ENCODE measurements around the gene TLR7. TPM values are rescaled to one million over a fixed set of nuclear protein-coding genes. Genes with fewer than 3 reads are reported as not detected.

TLR7 gene
- total RNA-seq, 1 experiment from 2014 or later: not detected

- no peaks in the 10 kb centered on the region for H3K27me3 ChIP-seq (ENCODE audit: control insufficient read depth, insufficient read depth, low read length)
- TF ChIP-seq REST (IDR thresholded peaks at IDR 0.05; ENCODE audit: insufficient read depth in 1 of 2, low read depth in 2 of 2, low read length in 1 of 2) (no peak), POLR2AphosphoS5 (IDR thresholded peaks at IDR 0.05; ENCODE audit: low read depth, low read length) (no peak), SIN3A (IDR thresholded peaks at IDR 0.05; ENCODE audit: borderline replicate concordance, insufficient read depth, low read depth, low read length) (no peak), CTCF (IDR thresholded peaks at IDR 0.05) (no peak), TCF7L2 (IDR thresholded peaks at IDR 0.05; ENCODE audit: low read depth, low read length) (no peak)
- no peaks in the 10 kb centered on the region for H3K4me1 ChIP-seq (ENCODE audit: control insufficient read depth, insufficient read depth, low read length)
- H3K27ac ChIP-seq (ENCODE audit: low read length): no peak overlapping the region
- H3K4me3 ChIP-seq (ENCODE audit: low read depth in 2 of 2, low read length in 2 of 2): no peak overlapping the region
- H3K36me3 ChIP-seq (ENCODE audit: control insufficient read depth, insufficient read depth, low read length): no peaks in the 10 kb centered on the region
- intact Hi-C loops (cut with micrococcal nuclease; ENCODE audit: unreplicated experiment): no loop called here
- DNase-seq (ENCODE audit: low read depth, low spot score) (no peak), ATAC-seq (no peak)
- in situ Hi-C loops (cut with HindIII; ENCODE audit: low pct_unique_long_range_greater_than_20kb, low sequenced_read_pairs): no loop called here
- POLR2A ChIA-PET: no interaction called here
- H3K9me3 ChIP-seq (ENCODE audit: control insufficient read depth, insufficient read depth, low read depth, low read length): no peaks in the 10 kb centered on the region
- BruUV-seq (replicated peaks): no TSS peak
- CTCF ChIA-PET: no interaction called here
Measured at GRCh38 chrX:12920990-12921389, 54.1 kb downstream of the TLR7 start.

GRCh38 chrX:12921886-12922598 lies 55.2 kb downstream of the TLR7 start:
- Histone ChIP-seq H3K36me3 (ENCODE audit: control insufficient read depth, insufficient read depth, low read length) (no peaks in the 10 kb centered on the region), H3K4me3 (ENCODE audit: low read depth in 2 of 2, low read length in 2 of 2) (no peak overlapping the region), H3K4me1 (ENCODE audit: control insufficient read depth, insufficient read depth, low read length) (no peaks in the 10 kb centered on the region), H3K9me3 (ENCODE audit: control insufficient read depth, insufficient read depth, low read depth, low read length) (no peaks in the 10 kb centered on the region), H3K27me3 (ENCODE audit: control insufficient read depth, insufficient read depth, low read length) (no peaks in the 10 kb centered on the region), H3K27ac (ENCODE audit: low read length) (no peak overlapping the region)
- no peak for ATAC-seq
- no peak for DNase-seq (ENCODE audit: low read depth, low spot score)
- intact Hi-C loops (cut with micrococcal nuclease; ENCODE audit: unreplicated experiment) (no loop called here), in situ Hi-C loops (cut with HindIII; ENCODE audit: low pct_unique_long_range_greater_than_20kb, low sequenced_read_pairs) (no loop called here)
- TF ChIP-seq SIN3A (IDR thresholded peaks at IDR 0.05; ENCODE audit: borderline replicate concordance, insufficient read depth, low read depth, low read length) (no peak), TCF7L2 (IDR thresholded peaks at IDR 0.05; ENCODE audit: low read depth, low read length) (no peak), CTCF (IDR thresholded peaks at IDR 0.05) (no peak), REST (IDR thresholded peaks at IDR 0.05; ENCODE audit: insufficient read depth in 1 of 2, low read depth in 2 of 2, low read length in 1 of 2) (no peak), POLR2AphosphoS5 (IDR thresholded peaks at IDR 0.05; ENCODE audit: low read depth, low read length) (no peak)
- no TSS peak for BruUV-seq (replicated peaks)
- ChIA-PET POLR2A (no interaction called here), CTCF (no interaction called here)
